Testis (tissue), 2 donors: ENCODE results near the gene TOM1L2.

ENCODE experiments used
- CTCF ChIP-seq, 3 experiments: fragments of 450-650 bp in 2 of 3; fragments of 200-600 bp in 1 of 3; sonication (generic) in 1 of 3; IDR thresholded peaks; one replicate each; pipeline ENCODE4 v1.5.1; 2016 to 2019; ENCODE audit warnings: antibody characterized with exemption in 3 of 3, mild to moderate bottlenecking in 2 of 3, moderate library complexity in 1 of 3
- POLR2A ChIP-seq: fragments of 450-650 bp; IDR thresholded peaks from one replicate; pipeline ENCODE4 v1.6.1; 2017; ENCODE audit warnings: antibody characterized with exemption, mild to moderate bottlenecking, moderate library complexity

DNA sequence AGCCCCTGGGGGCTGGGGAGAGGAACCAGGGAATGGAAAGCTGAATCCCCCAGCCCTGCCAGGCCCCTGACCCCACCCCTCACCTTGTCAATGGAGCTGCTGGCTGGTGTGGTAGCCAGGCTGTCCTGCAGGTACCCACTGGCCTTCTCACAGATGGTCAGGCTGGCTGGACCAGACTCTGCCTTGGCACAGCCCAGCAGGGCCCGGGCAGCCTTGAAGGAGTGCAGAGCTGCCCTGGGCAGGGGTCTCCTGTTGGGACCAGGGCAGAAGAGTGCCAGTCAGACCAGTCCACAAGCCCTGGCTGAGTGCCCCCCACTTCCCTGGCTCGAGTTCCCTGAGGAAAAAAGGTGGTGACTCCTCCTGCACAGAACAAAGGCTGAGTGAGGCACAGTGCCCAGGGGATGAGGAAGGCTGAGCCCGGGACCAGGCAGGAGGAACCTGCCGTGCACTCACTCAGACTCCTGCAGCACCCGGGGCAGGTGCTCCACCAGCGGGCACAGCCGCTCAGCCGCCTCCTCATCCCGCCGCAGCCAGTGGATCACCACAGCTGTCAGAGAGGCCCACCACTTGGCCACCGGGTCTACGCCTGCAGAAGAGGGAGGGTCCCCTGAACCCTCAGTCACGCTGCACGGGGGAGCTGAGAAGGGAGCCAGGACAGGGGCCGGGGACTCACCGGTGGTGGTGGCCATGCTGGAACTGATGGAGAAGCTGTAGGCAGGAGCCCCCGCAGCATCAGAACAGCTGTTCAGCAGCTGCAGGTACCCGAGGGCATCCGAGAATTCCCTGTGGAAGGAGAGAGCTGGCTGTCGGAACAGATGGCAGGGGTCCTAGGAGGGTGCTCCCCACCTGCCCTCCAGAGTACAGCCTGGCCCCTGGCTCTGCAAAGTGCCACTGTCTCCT is 157.8 kb downstream of the TOM1L2 start:
- TF ChIP-seq CTCF (IDR thresholded peaks at IDR 0.05) (no peak), POLR2A (no peak)
